NCI-H526 treated with DMSO at 0.1 percent for 48 hours (cell line): ENCODE measurements around the gene LACRT.

Source experiments
- DNase-seq: peaks from one replicate; lab custom pipeline; 2025; lab: John Stamatoyannopoulos, UW

The LACRT gene

GRCh38 chr12:54601841-54602240 is 32.9 kb downstream of the LACRT start:
- DNase-seq, result no peak

DNA sequence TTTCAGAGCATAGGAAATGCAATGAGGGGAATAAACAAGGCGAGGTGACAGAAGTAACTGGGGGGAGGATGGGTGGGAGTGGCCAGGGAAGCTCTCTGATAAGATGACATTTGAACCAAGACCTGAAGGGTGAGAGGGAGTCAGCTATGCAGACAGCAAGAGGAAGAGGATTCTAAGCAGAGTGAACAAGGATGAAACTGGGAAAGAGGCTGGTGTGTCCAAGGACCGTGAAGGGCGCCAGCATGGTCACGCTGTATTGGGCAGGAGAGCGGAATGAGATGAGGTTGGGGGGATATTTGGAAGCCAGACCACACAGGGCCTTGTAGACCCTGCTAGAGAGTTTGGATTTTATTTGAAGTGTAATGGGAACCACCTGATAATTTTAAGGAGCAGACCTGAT is 35.7 kb downstream of the LACRT start:
- no peak for DNase-seq

GRCh38 chr12:54596526-54596946 is 38.2 kb downstream of the LACRT start:
- DNase-seq, result no peak

GRCh38 chr12:54595471-54595870 is 39.2 kb downstream of the LACRT start:
- no peak for DNase-seq

DNA sequence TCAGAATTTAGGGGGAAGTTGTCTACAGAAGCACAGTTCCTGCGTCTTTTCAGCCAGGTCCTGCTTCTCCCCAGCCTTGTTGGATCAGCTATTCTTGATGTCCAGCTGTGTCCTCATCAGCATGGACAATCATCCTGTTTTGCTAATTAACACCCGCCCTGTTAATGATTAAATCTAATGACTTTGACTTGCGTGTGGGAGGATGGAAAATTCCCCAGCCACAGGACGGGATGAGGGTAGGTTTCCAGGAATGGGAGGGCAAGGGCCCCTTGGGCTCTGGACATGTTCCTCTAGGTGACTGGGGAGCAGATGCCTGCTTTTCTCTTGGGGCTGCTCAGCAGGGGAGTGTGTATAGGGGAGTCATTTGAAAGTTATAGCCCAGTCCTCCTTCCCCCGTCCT is 41.0 kb downstream of the LACRT start:
- no peak for DNase-seq

DNA sequence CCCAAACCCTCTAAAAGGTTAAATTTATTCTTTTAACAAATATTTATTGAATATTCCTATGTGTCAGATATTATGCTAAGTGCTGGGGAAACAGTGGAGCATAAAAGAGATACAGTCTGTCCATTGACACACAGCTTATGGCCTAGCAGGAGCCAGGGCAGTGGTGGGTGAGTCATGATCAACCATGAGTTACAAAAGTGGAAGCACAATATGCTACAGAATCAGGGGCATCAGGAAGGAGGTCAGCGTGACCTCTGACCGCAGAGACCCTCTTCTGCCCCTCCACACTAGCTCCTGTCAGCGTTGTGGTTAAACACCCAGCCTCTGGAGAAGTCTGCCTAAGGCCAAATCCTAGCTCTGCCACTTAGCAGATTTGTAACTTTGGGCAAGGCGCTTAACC is 41.6 kb downstream of the LACRT start:
- DNase-seq, result no peak

DNA sequence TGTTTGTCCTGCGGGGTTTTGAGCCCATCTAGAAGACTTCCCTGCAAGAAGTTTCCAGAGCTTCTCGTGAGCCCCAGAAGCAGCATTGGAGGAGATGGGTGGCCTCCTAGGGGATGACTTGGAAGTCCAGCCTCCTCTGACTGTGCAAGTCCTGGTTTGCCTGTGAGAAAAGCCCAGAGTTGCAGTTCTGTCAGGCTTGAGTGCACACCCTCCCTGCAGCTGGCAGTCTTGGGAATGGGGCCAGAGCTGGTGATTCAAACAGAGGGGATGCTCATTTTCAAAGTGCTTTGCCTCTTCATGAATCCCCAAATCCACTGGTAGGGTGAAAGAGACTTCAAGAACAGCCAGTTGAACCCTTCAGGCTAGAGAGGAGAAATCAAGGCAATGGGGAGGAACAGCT is 42.4 kb downstream of the LACRT start:
- DNase-seq, result no peak

GRCh38 chr12:54590978-54591591 is 43.6 kb downstream of the LACRT start:
- no peak for DNase-seq

GRCh38 chr12:54589964-54590363 is 44.7 kb downstream of the LACRT start:
- DNase-seq, result no peak

DNA sequence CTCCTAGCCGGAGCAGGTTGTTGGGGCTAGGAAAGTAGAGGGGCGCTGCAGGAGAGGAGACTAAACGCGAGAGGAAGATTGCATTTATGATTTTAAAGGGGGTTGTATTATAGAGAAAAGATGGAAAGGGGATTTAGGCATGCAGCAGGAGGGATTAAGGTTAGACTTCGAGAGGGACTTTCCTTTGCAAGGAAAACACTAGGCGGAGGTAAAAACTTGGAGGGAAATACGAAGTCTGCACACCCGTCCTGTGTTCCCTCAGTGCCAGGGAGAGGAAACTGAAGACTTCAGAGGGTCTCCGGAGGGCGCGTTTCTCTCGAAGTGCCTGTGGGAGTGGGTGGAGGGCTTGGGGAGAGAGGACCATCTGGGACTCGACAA is 45.8 kb downstream of the LACRT start:
- DNase-seq, result no peak

- no peak for DNase-seq
These were observed 46.4 kb downstream of the LACRT start, which contains the start of gene PPP1R1A for GRCh38 chr12:54588110-54588889. Gene PPP1R1A, minus strand, starts transcription at chr12:54588659. Its CDS starts 171 bp downstream, at chr12:54588488.

GRCh38 chr12:54587315-54587873 is 47.3 kb downstream of the LACRT start:
- peak; percentile 19 for DNase-seq

- DNase-seq, result no peak
These were observed 48.1 kb downstream of the LACRT start for GRCh38 chr12:54586620-54587019.

DNA sequence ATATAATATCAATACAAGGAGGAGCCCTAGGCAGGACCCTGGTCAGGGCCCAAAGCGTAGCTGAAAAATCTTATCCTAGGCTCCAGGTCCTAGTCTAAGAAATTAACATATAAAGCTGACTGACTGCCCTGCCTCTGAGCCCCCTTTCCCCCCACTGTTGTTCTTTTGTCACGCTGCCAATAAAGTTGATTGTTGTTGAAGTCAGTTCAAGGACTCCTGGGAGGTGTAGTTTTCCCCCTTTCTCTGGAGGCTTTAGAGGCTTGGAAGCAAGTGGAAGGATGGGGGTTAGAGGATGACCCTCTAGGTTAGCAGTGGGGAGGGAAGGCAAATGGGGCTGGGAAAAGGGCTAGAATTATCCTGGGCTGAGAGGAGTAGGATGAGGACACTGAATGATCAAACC is 49.5 kb downstream of the LACRT start:
- no peak for DNase-seq

DNA sequence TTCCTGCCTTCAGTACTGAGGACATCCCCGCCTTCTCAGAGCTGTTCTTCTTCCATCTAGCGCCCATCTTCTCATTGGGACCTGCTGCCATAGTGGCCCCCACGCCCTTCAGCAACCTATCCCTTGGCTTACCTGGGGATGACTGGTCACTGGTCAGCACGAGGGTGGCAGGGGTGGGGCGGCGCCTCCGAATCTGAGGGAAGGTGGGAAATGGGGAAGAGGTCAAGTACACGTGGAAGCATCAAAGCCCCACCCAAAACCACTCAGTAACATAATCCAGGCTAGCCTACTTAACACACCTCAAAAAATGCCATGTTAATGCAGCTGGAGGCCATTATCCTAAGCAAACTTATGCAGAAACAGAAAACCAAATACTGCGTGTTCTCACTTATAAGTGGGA is 50.6 kb downstream of the LACRT start:
- DNase-seq, result no peak

GRCh38 chr12:54583726-54584125 is 51.0 kb downstream of the LACRT start:
- DNase-seq, result no peak

DNA sequence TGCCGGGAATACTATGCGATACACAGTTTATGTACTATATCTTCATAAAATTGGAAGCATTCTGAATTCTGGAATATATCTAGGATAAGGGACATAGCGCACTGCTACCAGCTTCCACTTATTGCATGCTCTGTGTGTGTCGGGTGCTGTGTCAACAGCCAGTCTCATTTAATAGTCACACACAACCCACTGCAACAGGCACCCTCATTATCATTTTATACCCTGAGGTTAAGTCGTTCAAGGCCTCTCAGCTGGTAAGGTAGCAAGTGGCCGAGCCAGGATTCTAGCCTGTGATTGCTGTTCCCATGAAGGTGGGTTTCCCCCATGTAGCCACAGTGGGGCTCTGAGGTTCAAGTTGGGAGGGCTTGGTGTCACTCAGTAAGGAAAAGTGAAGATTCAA is 53.3 kb downstream of the LACRT start:
- DNase-seq, result no peak
